SW 1271 (cell line): ENCODE measurements around the gene IFI30.
A peak's percentile ranks its signal among the peaks of the same experiment; 100 is the strongest.
"Not testable (repeated sequence)": the region's sequence is repeated elsewhere in the genome, so short reads cannot be mapped to it uniquely, and the experiment has no call there.

Experiments
- DNase-seq, 2 experiments: peaks; one replicate each; lab custom pipeline; 2025; lab: John Stamatoyannopoulos, UW

The IFI30 gene

DNA sequence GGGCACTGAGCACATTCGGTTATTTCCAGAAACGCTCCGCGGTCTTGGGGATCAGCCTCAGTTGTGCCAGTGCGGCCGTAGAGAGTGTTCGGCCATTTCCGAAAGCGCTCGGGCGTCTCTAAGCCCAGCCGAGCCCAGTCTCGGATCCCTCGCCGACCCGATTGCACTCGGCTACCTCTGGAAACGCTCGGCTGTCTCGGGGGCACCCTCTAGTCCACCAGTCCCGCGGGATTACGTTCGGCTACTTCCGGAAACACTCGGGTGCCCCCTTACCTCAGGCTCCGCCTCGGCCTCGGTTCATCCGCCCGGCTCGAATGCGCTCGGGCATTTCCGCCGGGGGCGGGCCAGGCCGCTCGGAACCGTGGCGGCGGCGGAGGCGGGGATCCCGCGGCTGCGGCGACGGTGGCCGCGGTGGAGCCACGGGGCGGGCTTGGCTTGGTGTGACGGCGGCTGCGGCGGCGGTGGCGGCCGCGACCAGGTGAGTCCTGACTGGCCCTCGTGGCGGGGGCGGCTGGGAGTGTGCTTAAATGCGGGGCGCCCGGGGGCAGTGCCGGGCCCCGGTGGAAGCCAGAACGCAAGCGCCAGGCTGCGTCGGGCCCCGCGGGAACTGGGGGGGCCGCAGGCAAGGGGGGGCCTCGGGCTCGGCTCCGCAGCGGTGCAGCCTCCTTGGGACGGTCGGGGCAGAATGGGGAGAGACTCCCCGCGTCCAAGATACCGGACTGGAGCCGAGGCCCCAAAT is 20.6 kb upstream of the IFI30 start, which contains the start of gene PIK3R2:
TSS of gene PIK3R2 (plus strand) at position 347 of the 739 bp plus-strand sequence. CDS start 2,717 bp downstream, outside the sequence.
- DNase-seq: peak; percentile 96 to 97

GRCh38 chr19:18153556-18154134 is 20.0 kb upstream of the IFI30 start:
- no peak for DNase-seq

- DNase-seq: no peak
These were observed 18.2 kb upstream of the IFI30 start for GRCh38 chr19:18155095-18156087.

DNA sequence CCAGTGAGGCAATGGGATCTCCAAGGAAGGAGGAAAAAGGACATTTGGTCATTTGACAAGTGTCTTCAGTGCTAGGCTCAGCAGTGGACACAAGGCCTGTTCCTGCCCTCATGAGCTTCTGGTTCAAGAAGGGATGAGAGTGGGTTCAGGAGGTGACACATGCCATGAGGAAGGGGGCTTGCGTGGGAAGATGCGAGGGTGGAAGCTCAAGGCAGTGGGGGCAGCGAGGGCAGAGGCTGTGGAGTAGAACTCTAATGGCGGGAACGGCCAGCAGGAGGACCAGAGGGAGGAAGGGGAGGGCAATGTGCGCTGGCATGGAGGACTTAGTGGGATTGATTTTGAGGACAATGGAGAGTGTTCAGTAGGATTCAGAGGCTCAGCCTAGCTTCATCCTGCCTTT is 17.3 kb upstream of the IFI30 start:
- DNase-seq: no peak

GRCh38 chr19:18156841-18157464 is 16.7 kb upstream of the IFI30 start:
- peak in 1 of 2 experiments; percentile 11 for DNase-seq

DNA sequence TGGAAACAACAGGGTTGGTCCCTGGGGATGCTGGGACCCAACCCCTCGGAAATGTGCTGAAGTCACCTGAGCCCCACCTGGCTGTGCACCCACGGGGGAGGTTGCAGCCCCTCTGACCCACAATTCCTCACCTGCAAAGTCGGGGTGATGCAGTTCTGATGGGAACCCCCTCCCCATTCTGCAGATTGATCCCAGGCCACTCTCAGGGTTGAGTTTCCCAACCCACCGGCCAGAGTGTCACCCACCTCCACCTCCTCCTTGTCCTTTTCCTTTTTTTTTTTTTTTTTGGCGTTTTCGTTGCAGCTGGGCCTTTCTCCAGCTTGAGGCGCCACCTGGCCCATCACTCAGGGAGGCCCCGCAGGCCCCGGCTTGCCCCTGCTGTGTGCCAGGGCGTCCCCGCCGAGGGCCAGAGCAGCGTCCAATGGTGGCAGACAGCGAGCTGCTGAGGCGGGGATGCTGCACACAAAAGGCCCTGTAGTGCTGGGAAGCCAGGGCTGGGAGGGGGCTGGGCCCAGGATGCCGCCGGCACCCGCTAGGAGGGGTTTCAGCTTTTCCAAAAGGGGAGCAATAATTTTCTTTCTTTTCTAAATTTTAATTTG is 16.0 kb upstream of the IFI30 start:
- no peak for DNase-seq

- no peak for DNase-seq
These were observed 15.1 kb upstream of the IFI30 start for GRCh38 chr19:18158467-18158866.

GRCh38 chr19:18159059-18159616 is 14.5 kb upstream of the IFI30 start:
- DNase-seq: not testable (repeated sequence)

- DNase-seq: no peak
These were observed 13.8 kb upstream of the IFI30 start for GRCh38 chr19:18159810-18160209.

DNA sequence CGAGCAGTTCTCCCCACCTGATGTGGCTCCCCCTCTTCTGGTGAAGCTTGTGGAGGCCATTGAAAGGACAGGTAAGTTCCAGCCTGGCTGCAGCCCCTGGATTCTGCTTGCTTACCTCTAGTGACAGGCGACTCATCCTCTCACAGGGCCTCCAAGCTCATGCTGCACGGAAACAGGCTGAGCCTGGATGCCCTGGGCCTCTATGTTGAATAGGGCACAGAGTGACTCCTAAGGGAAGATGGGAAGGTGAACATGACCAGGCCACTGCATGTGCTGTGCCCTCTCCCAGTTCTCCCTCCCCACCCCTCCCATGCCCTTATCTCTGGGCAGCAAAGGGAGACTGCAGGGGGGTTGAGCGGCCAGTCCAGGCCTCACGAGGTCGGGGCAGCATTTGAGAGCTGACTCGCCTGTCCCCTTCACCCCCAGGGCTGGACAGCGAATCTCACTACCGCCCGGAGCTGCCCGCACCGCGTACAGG is 13.1 kb upstream of the IFI30 start:
- DNase-seq: no peak

- peak in 1 of 2 experiments; percentile 38 for DNase-seq
These were observed 12.5 kb upstream of the IFI30 start for GRCh38 chr19:18160971-18161635.

- DNase-seq: no peak
These were observed 12.0 kb upstream of the IFI30 start for GRCh38 chr19:18161636-18162002.

DNA sequence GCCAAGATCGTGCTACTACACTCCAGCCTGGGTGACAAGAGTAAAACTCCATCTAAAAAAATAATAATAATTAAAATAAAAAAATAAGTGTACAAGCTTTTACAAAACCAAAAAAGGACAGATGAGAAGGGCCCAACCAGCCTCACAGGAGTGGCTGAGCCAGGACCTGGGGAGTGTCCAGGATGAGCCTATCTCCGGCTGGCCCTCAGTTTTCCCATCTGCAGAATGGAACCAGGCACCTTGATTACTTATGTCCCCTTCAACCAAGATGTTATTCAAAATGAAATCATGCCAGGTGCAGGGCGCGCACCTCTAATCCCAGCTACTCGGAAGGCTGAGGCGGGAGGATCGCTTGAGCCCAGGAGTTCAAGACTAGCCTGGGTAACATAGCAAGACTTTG is 9.5 kb upstream of the IFI30 start:
- DNase-seq: no peak

DNA sequence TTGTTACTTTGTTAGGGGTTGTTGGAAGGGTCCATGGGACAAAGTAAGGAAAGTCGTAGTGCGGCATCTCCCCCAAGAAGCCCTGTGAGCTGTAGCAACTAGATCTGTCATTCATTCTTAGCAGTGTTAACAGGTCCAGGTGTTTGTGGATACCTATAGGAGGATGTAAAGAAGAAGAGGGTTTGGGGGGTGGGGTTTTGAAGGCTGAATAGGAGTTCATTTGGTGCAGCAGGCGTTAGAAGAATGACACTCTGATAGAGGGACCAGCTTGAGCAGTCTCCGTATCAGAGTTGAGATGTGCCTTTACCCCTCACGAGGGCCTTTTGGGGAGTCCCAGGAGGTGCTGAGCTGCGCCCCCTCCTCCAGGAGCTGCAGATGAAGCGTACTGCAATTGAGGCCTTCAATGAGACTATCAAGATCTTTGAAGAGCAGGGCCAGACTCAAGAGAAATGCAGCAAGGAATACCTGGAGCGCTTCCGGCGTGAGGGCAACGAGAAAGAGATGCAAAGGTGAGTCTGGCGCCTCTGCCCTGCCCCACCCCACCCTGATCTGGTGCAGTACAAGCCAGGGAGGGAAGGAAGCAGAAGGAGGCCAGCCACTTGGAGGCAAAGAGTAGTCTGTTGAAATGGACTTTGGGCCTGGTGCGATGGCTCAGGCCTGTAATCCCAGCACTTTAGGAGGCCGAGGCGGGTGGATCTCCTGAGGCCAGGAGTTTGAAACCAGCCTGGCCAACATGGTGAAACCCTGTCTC is 7.6 kb upstream of the IFI30 start:
- no peak for DNase-seq

DNA sequence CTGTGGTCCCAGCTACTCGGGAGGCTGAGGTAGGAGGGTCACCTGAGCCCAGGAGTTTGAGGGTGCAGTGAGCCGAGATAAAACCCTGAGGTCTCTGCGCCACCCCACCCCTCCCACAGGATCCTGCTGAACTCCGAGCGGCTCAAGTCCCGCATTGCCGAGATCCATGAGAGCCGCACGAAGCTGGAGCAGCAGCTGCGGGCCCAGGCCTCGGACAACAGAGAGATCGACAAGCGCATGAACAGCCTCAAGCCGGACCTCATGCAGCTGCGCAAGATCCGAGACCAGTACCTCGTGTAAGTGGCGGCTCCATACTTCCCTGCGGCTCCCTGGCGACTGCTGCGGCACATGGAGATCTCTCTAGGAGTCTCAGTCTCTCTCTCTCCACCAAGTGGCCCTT is 6.6 kb upstream of the IFI30 start:
- DNase-seq: no peak

- DNase-seq: peak in 1 of 2 experiments; percentile 37
These were observed 5.5 kb upstream of the IFI30 start for GRCh38 chr19:18167975-18168645.

GRCh38 chr19:18168673-18169381 is 4.8 kb upstream of the IFI30 start:
- DNase-seq: no peak

GRCh38 chr19:18170714-18171255 is 2.8 kb upstream of the IFI30 start:
- no peak for DNase-seq
